ENCODE results near the gene SEMG2.

SEMG2 gene, protein sequence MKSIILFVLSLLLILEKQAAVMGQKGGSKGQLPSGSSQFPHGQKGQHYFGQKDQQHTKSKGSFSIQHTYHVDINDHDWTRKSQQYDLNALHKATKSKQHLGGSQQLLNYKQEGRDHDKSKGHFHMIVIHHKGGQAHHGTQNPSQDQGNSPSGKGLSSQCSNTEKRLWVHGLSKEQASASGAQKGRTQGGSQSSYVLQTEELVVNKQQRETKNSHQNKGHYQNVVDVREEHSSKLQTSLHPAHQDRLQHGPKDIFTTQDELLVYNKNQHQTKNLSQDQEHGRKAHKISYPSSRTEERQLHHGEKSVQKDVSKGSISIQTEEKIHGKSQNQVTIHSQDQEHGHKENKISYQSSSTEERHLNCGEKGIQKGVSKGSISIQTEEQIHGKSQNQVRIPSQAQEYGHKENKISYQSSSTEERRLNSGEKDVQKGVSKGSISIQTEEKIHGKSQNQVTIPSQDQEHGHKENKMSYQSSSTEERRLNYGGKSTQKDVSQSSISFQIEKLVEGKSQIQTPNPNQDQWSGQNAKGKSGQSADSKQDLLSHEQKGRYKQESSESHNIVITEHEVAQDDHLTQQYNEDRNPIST

DNA sequence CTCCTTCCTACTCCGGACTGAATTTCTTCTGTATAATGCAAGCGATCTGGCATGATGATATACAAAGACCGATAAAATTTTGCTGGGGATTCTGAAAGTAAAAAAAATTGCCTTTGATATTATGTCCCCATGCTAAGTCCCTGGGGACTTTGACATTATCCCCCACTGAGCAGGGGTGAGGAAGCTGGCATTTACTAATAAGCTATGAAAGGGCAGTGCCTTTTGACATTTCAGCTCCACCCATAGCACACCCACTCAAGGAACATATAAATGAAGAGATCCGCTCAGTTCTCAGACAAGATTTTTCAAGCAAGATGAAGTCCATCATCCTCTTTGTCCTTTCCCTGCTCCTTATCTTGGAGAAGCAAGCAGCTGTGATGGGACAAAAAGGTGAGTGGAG lies at the start of gene SEMG2:
SEMG2 (plus strand) TSS at position 298 of the 400 bp plus-strand sequence; CDS start at position 315, 17 bp downstream.
- no peak for DNase-seq

- DNase-seq = no peak
Measured at GRCh38 chr20:45173522-45173921, 47.7 kb upstream of the SEMG2 start.

- DNase-seq = no peak
Measured at GRCh38 chr20:45174434-45175364, 46.5 kb upstream of the SEMG2 start, which contains the start of gene PI3. Gene PI3, plus strand, starts transcription at chr20:45174902. Its CDS starts 21 bp downstream, at chr20:45174923.

- DNase-seq = no peak
Measured at GRCh38 chr20:45176526-45177267, 44.5 kb upstream of the SEMG2 start.

DNA sequence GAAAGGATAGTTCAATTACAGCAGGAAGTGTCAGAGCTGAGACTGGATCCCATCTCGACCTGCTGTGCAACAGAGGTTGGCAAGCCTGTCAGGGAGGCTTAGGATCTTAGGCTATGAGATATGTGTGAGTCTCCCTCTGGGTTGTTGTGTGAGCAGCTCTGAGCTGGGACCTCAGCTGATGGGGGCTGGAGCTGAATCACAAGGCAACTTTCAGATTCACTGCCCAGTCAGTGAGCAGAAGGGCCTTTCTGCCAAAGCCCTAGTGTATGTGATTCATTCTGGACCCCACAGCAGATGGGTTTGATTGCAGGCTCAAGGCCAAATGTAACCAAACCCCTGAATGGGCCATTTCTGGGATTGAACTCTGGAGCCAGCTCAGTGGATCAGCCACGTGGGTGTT lies 42.0 kb upstream of the SEMG2 start:
- no peak for DNase-seq

GRCh38 chr20:45181639-45182038 lies 39.5 kb upstream of the SEMG2 start:
- no peak for DNase-seq

GRCh38 chr20:45183084-45183483 lies 38.1 kb upstream of the SEMG2 start:
- DNase-seq = no peak

GRCh38 chr20:45187693-45188092 lies 33.5 kb upstream of the SEMG2 start:
- no peak for DNase-seq

DNA sequence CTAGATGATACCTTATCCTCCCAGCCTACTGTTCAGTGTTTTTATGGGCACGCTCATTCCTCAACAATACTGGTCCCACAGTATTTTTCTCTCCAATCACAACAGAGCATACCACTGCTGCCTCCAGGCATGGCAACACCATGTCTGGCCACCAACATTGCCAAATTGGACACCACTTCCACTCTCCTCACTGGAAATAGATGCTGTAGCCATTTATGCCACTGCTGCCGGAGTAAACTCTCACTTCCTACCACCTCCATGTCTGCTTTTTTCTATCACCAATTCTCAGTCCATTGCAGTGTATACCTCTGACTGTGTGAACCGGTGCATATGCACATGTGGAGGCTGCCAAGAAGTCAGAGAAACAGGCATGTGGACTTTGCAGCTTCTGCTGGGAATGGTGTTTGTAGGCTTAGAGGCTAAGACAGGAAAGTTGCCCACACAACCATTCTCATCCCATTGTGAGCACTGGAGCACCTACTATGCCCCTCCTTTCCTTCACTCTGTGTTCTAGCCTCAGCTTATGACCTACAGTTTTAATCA lies 32.0 kb upstream of the SEMG2 start:
- DNase-seq = no peak

- DNase-seq = no peak
Measured at GRCh38 chr20:45189861-45190260, 31.3 kb upstream of the SEMG2 start.

DNA sequence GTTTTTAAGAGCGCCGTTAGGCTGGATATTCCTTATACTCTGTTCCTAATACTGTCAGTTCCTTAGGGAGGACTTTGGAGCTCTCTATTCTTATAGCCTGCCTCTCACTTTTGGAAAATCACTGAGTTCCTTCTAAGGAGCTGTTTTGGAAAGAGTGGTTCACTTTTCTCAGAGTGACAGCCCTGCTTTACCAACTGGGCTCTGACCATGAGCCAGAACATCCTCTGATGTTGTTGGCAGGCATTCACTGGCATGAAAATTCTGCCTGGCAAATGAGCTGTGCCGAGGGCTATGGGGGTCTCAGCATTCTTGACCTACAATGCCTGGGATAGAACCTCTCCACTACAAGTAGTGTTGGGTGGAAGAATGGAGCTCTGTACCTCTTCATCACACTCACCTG lies 29.2 kb upstream of the SEMG2 start:
- no peak for DNase-seq

- DNase-seq = no peak
Measured at GRCh38 chr20:45193331-45193730, 27.8 kb upstream of the SEMG2 start.

DNA sequence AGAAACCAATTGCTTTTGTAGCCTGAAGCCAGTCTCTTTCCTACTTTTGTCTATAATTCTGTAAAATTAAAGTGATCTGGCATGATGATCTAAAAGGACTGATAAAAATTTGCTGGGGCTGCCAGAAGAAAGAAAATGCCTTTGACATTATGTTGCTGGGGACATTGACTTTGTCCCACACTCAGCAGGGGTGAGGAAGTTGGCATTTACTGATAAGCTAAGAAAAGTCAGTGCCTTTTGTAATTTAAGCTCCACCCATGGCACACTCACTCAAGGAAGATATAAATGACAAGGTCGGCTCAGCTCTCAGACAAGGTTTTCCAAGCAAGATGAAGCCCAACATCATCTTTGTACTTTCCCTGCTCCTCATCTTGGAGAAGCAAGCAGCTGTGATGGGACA lies 14.4 kb upstream of the SEMG2 start, which contains the start of gene SEMG1:
SEMG1 (plus strand) TSS at position 309 of the 400 bp plus-strand sequence; CDS start at position 330, 21 bp downstream.
- DNase-seq = no peak

- no peak for DNase-seq
Measured at GRCh38 chr20:45209924-45210323, 11.2 kb upstream of the SEMG2 start.

GRCh38 chr20:45211569-45212474 lies 9.4 kb upstream of the SEMG2 start:
- DNase-seq = no peak

DNA sequence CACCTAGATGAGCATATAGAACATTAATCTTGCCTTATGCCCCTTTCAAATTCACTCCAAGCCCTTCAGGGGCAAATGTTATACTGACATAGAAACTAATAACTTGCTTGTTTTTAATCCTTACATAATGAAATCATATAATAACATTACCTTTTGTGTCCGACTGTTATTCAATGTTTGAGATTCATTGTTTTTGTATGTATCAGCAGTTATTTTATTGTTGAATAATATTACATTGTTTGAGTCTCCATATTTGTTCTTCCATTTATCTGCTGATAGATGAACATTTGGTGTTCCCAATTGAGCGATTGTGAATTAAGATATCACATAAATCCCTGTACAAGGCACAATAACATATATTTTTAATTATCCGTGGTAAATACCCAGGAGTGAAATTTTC lies 8.3 kb upstream of the SEMG2 start:
- no peak for DNase-seq

GRCh38 chr20:45218124-45218523 lies 3.0 kb upstream of the SEMG2 start:
- no peak for DNase-seq

DNA sequence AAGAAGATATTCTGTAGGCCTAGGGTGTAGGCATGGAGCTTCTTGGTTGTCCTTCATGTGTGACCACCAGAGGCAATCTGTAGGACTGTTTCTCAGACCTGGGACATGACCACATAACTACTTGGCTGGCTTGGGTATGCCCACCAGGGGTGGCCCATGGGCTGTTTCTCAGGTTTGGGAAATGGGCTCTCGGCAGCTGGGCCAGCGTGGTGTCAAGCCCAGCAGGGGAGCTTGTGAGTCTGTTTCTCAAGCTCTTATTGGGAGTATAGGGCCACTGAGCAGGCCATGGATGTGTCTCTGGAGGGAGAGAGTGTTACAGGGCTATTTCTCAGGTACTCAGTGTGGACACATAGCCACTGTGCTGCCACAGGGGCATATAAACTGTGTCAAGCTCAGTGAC lies 2.5 kb upstream of the SEMG2 start:
- no peak for DNase-seq

- DNase-seq = no peak
Measured at GRCh38 chr20:45223136-45223535, 2.0 kb downstream of the SEMG2 start.

GRCh38 chr20:45226287-45226686 lies 5.1 kb downstream of the SEMG2 start:
- no peak for DNase-seq

Measured in NCI-H146 (cell line).